ENCODE data around the gene CDH4. TPM values are rescaled to one million over a fixed set of nuclear protein-coding genes. Genes with fewer than 3 reads are reported as not detected.

Gene CDH4
- total and polyA plus RNA-seq, 2 of the 13 experiments (the other 11 are each of a cell fraction or from before 2014, with no cell fraction given): not detected

- TF ChIP-seq HNF1A (IDR thresholded peaks at IDR 0.05; ENCODE audit: low read depth): no peak
- TF ChIP-seq HNF1A (CRISPR knock-in tag; IDR thresholded peaks at IDR 0.05; ENCODE audit: borderline replicate concordance): no peak
- TF ChIP-seq TRIM24 (CRISPR knock-in tag; IDR thresholded peaks at IDR 0.05): no peak
- TF ChIP-seq FOXP1 (IDR thresholded peaks at IDR 0.05): peak; percentile 43; the same call in 1 of the 2 replicates
- TF ChIP-seq FOXP1 (CRISPR knock-in tag; IDR thresholded peaks at IDR 0.05): no peak
These were observed 203.6 kb downstream of the CDH4 start (continued) for GRCh38 chr20:61455508-61456215.

- in situ Hi-C loops (cut with HindIII; ENCODE audit: extremely low pct_ligation_motif_present, low pct_unique_long_range_greater_than_20kb) (no loop called here), intact Hi-C loops (cut with micrococcal nuclease; ENCODE audit: unreplicated experiment) (no loop called here)
- H3K27ac ChIP-seq (ENCODE audit: extremely low read length, insufficient read depth, low read length): no peak overlapping the region
- no peaks in the 10 kb centered on the region for H3K4me1 ChIP-seq (ENCODE audit: insufficient read depth, low read length)
- CTCF ChIA-PET (ENCODE audit: low intra/inter-chr PET ratio, low total read pairs): no interaction called here
- H4K20me1 ChIP-seq (ENCODE audit: insufficient read depth, low read length): no peaks in the 10 kb centered on the region
- no peak overlapping the region for H3K4me3 ChIP-seq (replicated peaks in 1 of 3; ENCODE audit: insufficient read depth in 1 of 3, low read depth in 2 of 3, low read length in 3 of 3)
- H3K4me2 ChIP-seq (ENCODE audit: low read depth, low read length): no peak overlapping the region
- H3K9me3 ChIP-seq (ENCODE audit: low read length): peaks cover 11% of the 10 kb centered on the region
- DNase-seq (ENCODE audit: low spot score) (no peak), ATAC-seq (no peak), FAIRE-seq (no peak)
- peaks cover 0 to 3% of the 10 kb centered on the region in 2 experiments; a peak in 1 of 5 replicates for H3K27me3 ChIP-seq (ENCODE audit: control insufficient read depth in 1 of 2, insufficient read depth in 2 of 2, low read length in 2 of 2)
- POLR2A ChIA-PET: no interaction called here
- 5% methylated on average over 4 of the region's 4 CpGs for WGBS (ENCODE audit: low lambda C conversion rate)
- no peaks in the 10 kb centered on the region for H3K79me2 ChIP-seq (ENCODE audit: insufficient read depth, low read length)
- no TSS peak for BruUV-seq (replicated peaks)
- H3K9ac ChIP-seq (ENCODE audit: insufficient read depth, low read depth, low read length): no peak overlapping the region
- TF ChIP-seq ZNF383 (CRISPR knock-in tag; IDR thresholded peaks at IDR 0.05; ENCODE audit: borderline replicate concordance) (0 out of 2 replicates have a peak, but pooled peaks have one; percentile 63), HINFP (CRISPR knock-in tag; IDR thresholded peaks at IDR 0.05; ENCODE audit: low read depth) (no peak), ZMAT5 (CRISPR knock-in tag; IDR thresholded peaks at IDR 0.05; ENCODE audit: borderline replicate concordance, low read depth) (no peak), ZNF766 (CRISPR knock-in tag; IDR thresholded peaks at IDR 0.05; ENCODE audit: borderline replicate concordance) (no peak), PRDM4 (CRISPR knock-in tag; IDR thresholded peaks at IDR 0.05; ENCODE audit: borderline replicate concordance) (no peak), ZNF713 (CRISPR knock-in tag; IDR thresholded peaks at IDR 0.05) (no peak), CREB1 (IDR thresholded peaks at IDR 0.05) (peak; percentile 86), CREB1 (CRISPR knock-in tag; IDR thresholded peaks at IDR 0.05) (no peak)
- H2AFZ ChIP-seq (ENCODE audit: low read length): no peak overlapping the region
- no peaks in the 10 kb centered on the region for H3K36me3 ChIP-seq (replicated peaks in 1 of 2; ENCODE audit: control insufficient read depth in 1 of 2, insufficient read depth in 2 of 2, low read length in 2 of 2)
These were observed 205.7 kb downstream of the CDH4 start for GRCh38 chr20:61457725-61458124.

Measured in HepG2 (cell line).